Measurements from ENCODE around the gene NOS3. TPM values are rescaled to one million over a fixed set of nuclear protein-coding genes. Genes with fewer than 3 reads are reported as not detected.
A peak's percentile ranks its signal among the peaks of the same experiment; 100 is the strongest.

The NOS3 gene
- total RNA-seq, 1 experiment from 2014 or later, result 0.71 TPM

DNA sequence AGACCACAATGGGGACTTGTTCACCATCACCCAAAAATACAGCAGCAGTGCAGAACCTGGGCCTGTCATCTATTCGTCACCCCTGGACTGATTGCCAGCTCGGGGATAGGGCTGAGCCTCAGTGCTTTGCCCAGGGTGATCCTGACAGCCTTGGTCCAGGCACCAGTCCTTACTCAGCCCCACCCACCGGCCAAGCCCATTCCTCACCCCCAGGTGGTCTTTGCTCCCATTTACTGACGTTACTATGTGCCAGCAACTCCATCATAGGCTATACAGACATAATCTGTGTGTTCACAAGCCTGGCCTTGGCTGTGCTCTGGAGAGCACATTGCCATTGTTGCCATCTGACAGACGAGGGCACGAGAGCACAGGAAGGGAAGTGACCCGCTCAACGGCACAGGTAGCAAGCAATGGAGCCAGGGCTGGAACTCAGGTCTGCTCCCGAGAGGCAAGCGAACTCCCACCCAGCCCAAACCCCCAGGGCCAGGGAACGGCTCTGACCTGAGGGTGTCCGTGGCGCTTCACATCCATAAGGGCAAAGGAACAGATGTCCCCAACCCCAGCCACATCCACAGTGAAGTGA, 26.6 kb downstream of the NOS3 start:
- CTCF ChIA-PET, result interaction anchor here (0.9 kb wide), 1 partner anchor 55 kb away, joined by 3 read pairs; no protein-coding TSS in a partner anchor
- H3K27ac Mint-ChIP-seq (ENCODE audit: unreplicated experiment), result no peak overlapping the region
- BruUV-seq (replicated peaks), result no TSS peak
- H3K4me3 Mint-ChIP-seq (ENCODE audit: low read depth, unreplicated experiment), result peak overlapping the region; percentile 48
- H3K9me3 Mint-ChIP-seq (ENCODE audit: low read depth, unreplicated experiment), result no peaks in the 10 kb centered on the region
- H3K36me3 Mint-ChIP-seq (ENCODE audit: insufficient read depth, unreplicated experiment), result peaks cover 5% of the 10 kb centered on the region
- H3K4me1 Mint-ChIP-seq (ENCODE audit: low read depth, unreplicated experiment), result peaks cover 21% of the 10 kb centered on the region
- peaks cover 64% of the 10 kb centered on the region for H3K27me3 Mint-ChIP-seq (ENCODE audit: unreplicated experiment)
- no peak for DNase-seq
- TF ChIP-seq, protein P1, sequence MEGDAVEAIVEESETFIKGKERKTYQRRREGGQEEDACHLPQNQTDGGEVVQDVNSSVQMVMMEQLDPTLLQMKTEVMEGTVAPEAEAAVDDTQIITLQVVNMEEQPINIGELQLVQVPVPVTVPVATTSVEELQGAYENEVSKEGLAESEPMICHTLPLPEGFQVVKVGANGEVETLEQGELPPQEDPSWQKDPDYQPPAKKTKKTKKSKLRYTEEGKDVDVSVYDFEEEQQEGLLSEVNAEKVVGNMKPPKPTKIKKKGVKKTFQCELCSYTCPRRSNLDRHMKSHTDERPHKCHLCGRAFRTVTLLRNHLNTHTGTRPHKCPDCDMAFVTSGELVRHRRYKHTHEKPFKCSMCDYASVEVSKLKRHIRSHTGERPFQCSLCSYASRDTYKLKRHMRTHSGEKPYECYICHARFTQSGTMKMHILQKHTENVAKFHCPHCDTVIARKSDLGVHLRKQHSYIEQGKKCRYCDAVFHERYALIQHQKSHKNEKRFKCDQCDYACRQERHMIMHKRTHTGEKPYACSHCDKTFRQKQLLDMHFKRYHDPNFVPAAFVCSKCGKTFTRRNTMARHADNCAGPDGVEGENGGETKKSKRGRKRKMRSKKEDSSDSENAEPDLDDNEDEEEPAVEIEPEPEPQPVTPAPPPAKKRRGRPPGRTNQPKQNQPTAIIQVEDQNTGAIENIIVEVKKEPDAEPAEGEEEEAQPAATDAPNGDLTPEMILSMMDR (IDR thresholded peaks at IDR 0.05; ENCODE audit: unreplicated experiment), result no peak
- intact Hi-C loops (cut with micrococcal nuclease; ENCODE audit: unreplicated experiment), result no loop called here

DNA sequence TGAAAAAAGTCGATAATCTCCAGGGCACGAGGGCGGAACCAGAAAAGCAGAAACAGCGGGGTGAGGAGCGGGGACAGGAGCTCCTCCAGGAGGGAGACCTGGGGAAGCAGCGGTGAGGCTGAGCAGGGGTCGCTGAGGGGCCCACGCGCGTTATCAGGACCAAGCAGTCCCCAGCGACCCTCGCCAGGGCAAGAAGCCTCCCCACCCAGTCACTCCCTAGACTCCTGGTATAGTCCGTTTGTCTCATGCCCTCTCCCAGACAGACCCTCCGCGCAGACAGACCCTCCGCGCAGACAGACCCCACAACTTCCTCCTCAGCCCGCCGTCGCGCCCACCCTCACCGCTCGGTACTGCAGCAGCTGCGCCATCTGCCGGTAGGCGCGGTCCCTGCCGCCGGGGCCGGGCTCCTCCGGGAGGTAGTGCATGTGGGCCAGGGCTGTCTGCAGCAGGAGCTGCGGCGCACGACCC, 27.2 kb downstream of the NOS3 start:
- no TSS peak for BruUV-seq (replicated peaks)
- Mint-ChIP-seq H3K27ac (ENCODE audit: unreplicated experiment) (no peak overlapping the region), H3K9me3 (ENCODE audit: low read depth, unreplicated experiment) (no peaks in the 10 kb centered on the region), H3K4me1 (ENCODE audit: low read depth, unreplicated experiment) (peaks cover 16% of the 10 kb centered on the region), H3K4me3 (ENCODE audit: low read depth, unreplicated experiment) (peak overlapping the region; percentile 48), H3K27me3 (ENCODE audit: unreplicated experiment) (peaks cover 64% of the 10 kb centered on the region), H3K36me3 (ENCODE audit: insufficient read depth, unreplicated experiment) (peaks cover 8% of the 10 kb centered on the region)
- intact Hi-C loops (cut with micrococcal nuclease; ENCODE audit: unreplicated experiment), result no loop called here
- CTCF ChIA-PET, result interaction anchor here (0.8 to 1.3 kb wide), 3 partner anchors 10 to 117 kb away, joined by 3 to 4 read pairs (median 3); partner anchors contain the start of gene ABCB8
- peak; percentile 64 for DNase-seq
- TF ChIP-seq, protein P1 (IDR thresholded peaks at IDR 0.05; ENCODE audit: unreplicated experiment), result peak; percentile 78

DNA sequence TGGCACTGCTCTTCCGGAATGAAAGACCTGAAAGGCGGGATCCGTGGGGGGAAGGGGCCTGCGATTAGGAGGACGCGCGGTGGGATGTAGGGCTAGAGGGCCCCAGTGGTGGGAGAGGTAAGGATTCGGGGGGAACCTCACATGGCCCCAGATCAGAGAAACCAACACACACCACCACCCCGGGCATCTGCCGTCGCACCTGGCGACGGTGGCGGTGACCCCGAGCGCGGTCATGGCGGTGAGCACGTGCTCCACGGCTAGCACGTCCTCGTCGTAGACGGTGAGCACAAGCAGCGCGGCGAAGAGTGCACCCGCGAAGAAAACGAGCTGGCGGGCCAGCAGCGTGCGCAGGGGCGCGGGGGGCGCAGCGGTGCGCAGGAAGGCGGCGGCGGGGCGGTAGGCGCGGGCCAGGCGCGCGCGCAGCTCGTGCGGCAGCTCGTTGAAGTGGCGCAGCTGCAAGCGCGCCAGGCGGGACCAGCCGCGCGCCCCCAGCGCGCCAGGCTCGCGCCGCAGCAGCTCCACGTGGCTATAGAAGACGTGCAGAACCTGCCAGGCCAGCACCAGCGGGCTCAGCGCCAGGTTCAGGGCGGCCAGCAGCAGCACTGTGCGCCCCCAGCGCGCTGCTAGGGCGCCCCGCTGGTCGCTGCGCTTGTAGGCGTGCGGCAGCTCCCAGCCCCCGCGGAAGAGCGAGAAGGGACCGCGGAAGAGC, 27.8 kb downstream of the NOS3 start:
- CTCF ChIA-PET, result interaction anchor here (0.8 to 1.3 kb wide), 3 partner anchors 10 to 117 kb away, joined by 3 to 4 read pairs (median 3); partner anchors contain the start of gene ABCB8
- no peaks in the 10 kb centered on the region for H3K9me3 Mint-ChIP-seq (ENCODE audit: low read depth, unreplicated experiment)
- peaks cover 16% of the 10 kb centered on the region for H3K4me1 Mint-ChIP-seq (ENCODE audit: low read depth, unreplicated experiment)
- H3K4me3 Mint-ChIP-seq (ENCODE audit: low read depth, unreplicated experiment), result peak overlapping the region; percentile 48
- intact Hi-C loops (cut with micrococcal nuclease; ENCODE audit: unreplicated experiment), result no loop called here
- peak; percentile 58 for DNase-seq
- H3K27ac Mint-ChIP-seq (ENCODE audit: unreplicated experiment), result no peak overlapping the region
- TF ChIP-seq, protein P1 (IDR thresholded peaks at IDR 0.05; ENCODE audit: unreplicated experiment), result no peak
- BruUV-seq (replicated peaks), result no TSS peak
- H3K27me3 Mint-ChIP-seq (ENCODE audit: unreplicated experiment), result peaks cover 64% of the 10 kb centered on the region
- H3K36me3 Mint-ChIP-seq (ENCODE audit: insufficient read depth, unreplicated experiment), result peaks cover 10% of the 10 kb centered on the region

DNA sequence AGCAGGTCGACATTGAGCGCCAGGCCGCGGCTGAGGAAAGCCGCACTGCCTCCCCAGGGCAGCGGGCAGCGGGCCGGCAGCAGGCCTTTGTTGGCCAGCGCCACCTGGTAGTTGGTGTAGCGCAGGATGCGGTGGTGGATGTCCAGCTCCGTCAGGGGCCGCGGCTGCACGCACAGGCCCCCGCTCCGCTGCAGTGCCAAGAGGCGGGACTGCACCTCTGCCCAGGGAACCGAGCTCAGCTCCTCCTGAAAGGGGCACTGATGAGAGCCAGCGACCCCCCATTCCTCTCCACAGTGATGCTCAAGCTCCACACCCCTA, 28.3 kb downstream of the NOS3 start:
- intact Hi-C loops (cut with micrococcal nuclease; ENCODE audit: unreplicated experiment), result no loop called here
- no peak overlapping the region for H3K27ac Mint-ChIP-seq (ENCODE audit: unreplicated experiment)
- peaks cover 10% of the 10 kb centered on the region for H3K36me3 Mint-ChIP-seq (ENCODE audit: insufficient read depth, unreplicated experiment)
- peak overlapping the region; percentile 48 for H3K4me3 Mint-ChIP-seq (ENCODE audit: low read depth, unreplicated experiment)
- peaks cover 16% of the 10 kb centered on the region for H3K4me1 Mint-ChIP-seq (ENCODE audit: low read depth, unreplicated experiment)
- H3K27me3 Mint-ChIP-seq (ENCODE audit: unreplicated experiment), result peaks cover 64% of the 10 kb centered on the region
- H3K9me3 Mint-ChIP-seq (ENCODE audit: low read depth, unreplicated experiment), result no peaks in the 10 kb centered on the region
- TF ChIP-seq, protein P1 (IDR thresholded peaks at IDR 0.05; ENCODE audit: unreplicated experiment), result no peak
- DNase-seq, result no peak
- no TSS peak for BruUV-seq (replicated peaks)
- CTCF ChIA-PET, result interaction anchor here (0.5 to 1.3 kb wide), 7 partner anchors 9 to 118 kb away, joined by 3 to 7 read pairs (median 4); partner anchors contain the start of gene ABCB8

All from Calu3 (cell line).